ENCODE measurements around the gene KRTAP29-1.
A peak's percentile ranks its signal among the peaks of the same experiment; 100 is the strongest.

KRTAP29-1 gene

GRCh38 chr17:41327411-41328120, 24.9 kb upstream of the KRTAP29-1 start:
- no peak for DNase-seq (ENCODE audit: low spot score)

- no peak for DNase-seq (ENCODE audit: low spot score)
Measured at GRCh38 chr17:41326173-41327145, 23.8 kb upstream of the KRTAP29-1 start.

- DNase-seq (ENCODE audit: low spot score): no peak
Measured at GRCh38 chr17:41325611-41326010, 23.0 kb upstream of the KRTAP29-1 start.

GRCh38 chr17:41325126-41325525, 22.5 kb upstream of the KRTAP29-1 start:
- DNase-seq (ENCODE audit: low spot score): no peak

GRCh38 chr17:41324180-41325075, 21.8 kb upstream of the KRTAP29-1 start:
- DNase-seq (ENCODE audit: low spot score): peak; percentile 57

- DNase-seq (ENCODE audit: low spot score): no peak
Measured at GRCh38 chr17:41322903-41323895, 20.5 kb upstream of the KRTAP29-1 start.

GRCh38 chr17:41322094-41322902, 19.6 kb upstream of the KRTAP29-1 start:
- peak; percentile 83 for DNase-seq (ENCODE audit: low spot score)

- no peak for DNase-seq (ENCODE audit: low spot score)
Measured at GRCh38 chr17:41318231-41318630, 15.6 kb upstream of the KRTAP29-1 start.

- peak; percentile 67 for DNase-seq (ENCODE audit: low spot score)
Measured at GRCh38 chr17:41315814-41316445, 13.3 kb upstream of the KRTAP29-1 start.

GRCh38 chr17:41315204-41315794, 12.6 kb upstream of the KRTAP29-1 start, which contains the start of gene KRTAP17-1:
TSS of gene KRTAP17-1 (minus strand) at chr17:41315710. CDS start at chr17:41315650, 60 bp downstream.
- no peak for DNase-seq (ENCODE audit: low spot score)

GRCh38 chr17:41311111-41311510, 8.5 kb upstream of the KRTAP29-1 start:
- DNase-seq (ENCODE audit: low spot score): no peak

GRCh38 chr17:41308918-41309359, 6.3 kb upstream of the KRTAP29-1 start, which contains the start of gene KRTAP16-1:
TSS of gene KRTAP16-1 (minus strand) at chr17:41309309. CDS start at chr17:41309253, 56 bp downstream.
- no peak for DNase-seq (ENCODE audit: low spot score)

GRCh38 chr17:41308251-41308917, 5.7 kb upstream of the KRTAP29-1 start:
- DNase-seq (ENCODE audit: low spot score): peak; percentile 49

- peak; percentile 83 for DNase-seq (ENCODE audit: low spot score)
Measured at GRCh38 chr17:41307647-41308046, 5.0 kb upstream of the KRTAP29-1 start.

GRCh38 chr17:41304091-41304490, 1.4 kb upstream of the KRTAP29-1 start:
- no peak for DNase-seq (ENCODE audit: low spot score)

- DNase-seq (ENCODE audit: low spot score): no peak
Measured at GRCh38 chr17:41302981-41303380, 330 bp upstream of the KRTAP29-1 start.

GRCh38 chr17:41301204-41301790, 1.4 kb downstream of the KRTAP29-1 start:
- DNase-seq (ENCODE audit: low spot score): no peak

All from kidney tubule cell (primary cell).